Germinal center (tissue), 1 donor: ENCODE results near the gene PCDHB4.
"Not testable (repeated sequence)": the region's sequence is repeated elsewhere in the genome, so short reads cannot be mapped to it uniquely, and the experiment has no call there.

Source experiments
- DNase-seq: peaks from one replicate; pipeline ENCODE4 v3.0.0; 2012; ENCODE audit warnings: mixed read lengths, low spot score

The PCDHB4 gene

GRCh38 chr5:141150224-141150992, 28.8 kb downstream of the PCDHB4 start:
- DNase-seq = no peak

GRCh38 chr5:141150993-141151325, 29.3 kb downstream of the PCDHB4 start:
- no peak for DNase-seq

- DNase-seq = not testable (repeated sequence)
These were observed 30.0 kb downstream of the PCDHB4 start for GRCh38 chr5:141151632-141152031.

- DNase-seq = not testable (repeated sequence)
These were observed 30.5 kb downstream of the PCDHB4 start for GRCh38 chr5:141152096-141152495.

GRCh38 chr5:141155540-141156374, 34.1 kb downstream of the PCDHB4 start:
- DNase-seq = no peak

- DNase-seq = not testable (repeated sequence)
These were observed 35.7 kb downstream of the PCDHB4 start for GRCh38 chr5:141157356-141157755.

- not testable (repeated sequence) for DNase-seq
These were observed 36.3 kb downstream of the PCDHB4 start for GRCh38 chr5:141157901-141158300.

- DNase-seq = peak; percentile 10
These were observed 51.0 kb downstream of the PCDHB4 start, which contains the start of gene PCDHB7 for GRCh38 chr5:141172381-141173204. PCDHB7 (plus strand) TSS chr5:141172644; CDS start chr5:141172836, 192 bp downstream.

- DNase-seq = not testable (repeated sequence)
These were observed 52.9 kb downstream of the PCDHB4 start for GRCh38 chr5:141174291-141175104.
